CD4-positive, alpha-beta T cell (primary cell): Measurements from ENCODE around the gene CLPTM1. TPM values are rescaled to one million over a fixed set of nuclear protein-coding genes. Genes with fewer than 3 reads are reported as not detected.
A peak's percentile ranks its signal among the peaks of the same experiment; 100 is the strongest.

Experiments used
- ATAC-seq: fragments of 200-7000 bp; cut with Tn5 transposase; one replicate; pipeline ENCODE4 v1.10.0; 2022; ENCODE audit warnings: mild to moderate bottlenecking; ENCODE audit not compliant: poor library complexity
- CTCF ChIA-PET: fragments of 350-600 bp; sonication (Branson Sonifier 250); formaldehyde crosslinking; loops from one replicate; lab custom pipeline; 2021; ENCODE audit warnings: antibody characterized with exemption, inconsistent platforms; lab: Charles Lee
- POLR2A ChIA-PET: fragments of 350-600 bp; sonication (Branson Sonifier 250); formaldehyde crosslinking; loops from one replicate; lab custom pipeline; 2021; ENCODE audit warnings: antibody characterized with exemption, inconsistent platforms; lab: Charles Lee
- DNase-seq, 14 experiments: peaks; one replicate each; pipeline ENCODE4 v3.0.0-alpha.2; 2013 to 2020; ENCODE audit warnings: mixed read lengths in 2 of 14
- H3K27ac ChIP-seq, 2 donors: one replicate each; pipeline versions ENCODE4 v1.5.1 to v1.7.0; 2013; ENCODE audit warnings: low read length in 2 of 2, low read depth in 1 of 2, mild to moderate bottlenecking in 1 of 2
- H3K27me3 ChIP-seq, 2 experiments: 1 replicate in 1 of 2; 2 replicates in 1 of 2; pipeline versions ENCODE4 v1.6.1 to v1.7.0; 2013; ENCODE audit warnings: low read length in 2 of 2, control low read depth in 1 of 2, mild to moderate bottlenecking in 1 of 2, moderate library complexity in 1 of 2; ENCODE audit not compliant: insufficient read depth in 2 of 2, control insufficient read depth in 1 of 2
- H3K36me3 ChIP-seq: one replicate; pipeline ENCODE4 v1.6.1; 2013; ENCODE audit warnings: low read length, control low read depth; ENCODE audit not compliant: insufficient read depth
- H3K4me1 ChIP-seq: one replicate; pipeline ENCODE4 v1.6.1; 2013; ENCODE audit warnings: low read length, control low read depth; ENCODE audit not compliant: insufficient read depth
- H3K4me3 ChIP-seq: one replicate; pipeline ENCODE4 v1.5.1; 2013; ENCODE audit warnings: mild to moderate bottlenecking, low read length, moderate library complexity
- H3K9me3 ChIP-seq, 2 experiments: 1 replicate in 1 of 2; 2 replicates in 1 of 2; pipeline versions ENCODE4 v1.6.1 to v1.7.0; 2013; ENCODE audit warnings: low read length in 2 of 2, mild to moderate bottlenecking in 2 of 2, control low read depth in 1 of 2, moderate library complexity in 1 of 2; ENCODE audit not compliant: control insufficient read depth in 1 of 2, insufficient read depth in 1 of 2
- H3K27ac Mint-ChIP-seq: one replicate; pipeline ENCODE4 v1.8.0; 2020; ENCODE audit warnings: mixed read lengths
- H3K27me3 Mint-ChIP-seq: one replicate; pipeline ENCODE4 v1.8.0; 2021; ENCODE audit warnings: mixed read lengths
- H3K36me3 Mint-ChIP-seq: one replicate; pipeline ENCODE4 v1.8.0; 2021; ENCODE audit warnings: low read depth, mixed read lengths
- H3K4me1 Mint-ChIP-seq: one replicate; pipeline ENCODE4 v1.8.0; 2021; ENCODE audit warnings: low read depth, mixed read lengths
- H3K4me3 Mint-ChIP-seq: one replicate; pipeline ENCODE4 v1.8.0; 2020; ENCODE audit warnings: mild to moderate bottlenecking, mixed read lengths
- H3K9me3 Mint-ChIP-seq: one replicate; pipeline ENCODE4 v1.8.0; 2020; ENCODE audit warnings: mixed read lengths
- CTCF ChIP-seq: fragments of 200-600 bp; IDR thresholded peaks from one replicate; pipeline ENCODE4 v1.8.0; 2022; ENCODE audit warnings: antibody characterized with exemption, mild to moderate bottlenecking
- intact Hi-C, 2 experiments: fragments of 100-400 bp; cut with DNase I in 1 of 2; cut with micrococcal nuclease in 1 of 2; formaldehyde crosslinking; loops; one replicate each; pipeline versions ENCODE4 v1.15.1 to v1.9.0; 2023 to 2025; cut with DNase I, micrococcal nuclease
- total RNA-seq, 174 experiments: library from RNA in 2 of 174; stranded (reverse) in 2 of 174; gene quantifications; one replicate each; pipeline ENCODE4 v1.2.3 and lab custom pipeline; 2021 to 2026

Gene CLPTM1
- total RNA-seq, 2 experiments from 2014 or later, result 71.0 to 72.7 TPM

- no peaks in the 10 kb centered on the region for H3K9me3 ChIP-seq
- H3K27ac ChIP-seq, result no peak overlapping the region
- no peak overlapping the region for H3K4me3 Mint-ChIP-seq
- H3K9me3 Mint-ChIP-seq, result no peaks in the 10 kb centered on the region
- no peak for ATAC-seq
- no peak for DNase-seq
- no peaks in the 10 kb centered on the region for H3K4me1 ChIP-seq
- H3K4me3 ChIP-seq, result no peak overlapping the region
- no peak for TF ChIP-seq CTCF
- ChIA-PET CTCF (interaction anchor here (1.3 kb wide), 1 partner anchor 27 kb away, joined by 5 read pairs; no protein-coding TSS in a partner anchor), POLR2A (no interaction called here)
- no peaks in the 10 kb centered on the region for H3K4me1 Mint-ChIP-seq
- H3K27me3 Mint-ChIP-seq, result no peaks in the 10 kb centered on the region
- H3K27me3 ChIP-seq, result no peaks in the 10 kb centered on the region
- intact Hi-C loops, result no loop called here
- no peak overlapping the region for H3K27ac Mint-ChIP-seq
- peaks cover 72% of the 10 kb centered on the region for H3K36me3 ChIP-seq
- peaks cover 69% of the 10 kb centered on the region for H3K36me3 Mint-ChIP-seq
Measured at GRCh38 chr19:45032421-45032820, 77.2 kb downstream of the CLPTM1 start.

GRCh38 chr19:45035755-45036154 lies 80.6 kb downstream of the CLPTM1 start:
- intact Hi-C loops, result loop anchor here in 1 of 2 experiments (2.0 kb wide), 1 partner anchor 145 kb away; no protein-coding TSS in a partner anchor
- Mint-ChIP-seq H3K36me3 (peaks cover 67% of the 10 kb centered on the region), H3K27ac (no peak overlapping the region), H3K27me3 (no peaks in the 10 kb centered on the region), H3K9me3 (no peaks in the 10 kb centered on the region), H3K4me1 (peaks cover 22% of the 10 kb centered on the region), H3K4me3 (no peak overlapping the region)
- peaks cover 28% of the 10 kb centered on the region for H3K4me1 ChIP-seq
- H3K4me3 ChIP-seq, result no peak overlapping the region
- ChIA-PET POLR2A (no interaction called here), CTCF (no interaction called here)
- H3K36me3 ChIP-seq, result peaks cover 56% of the 10 kb centered on the region
- DNase-seq (no peak), ATAC-seq (no peak)
- H3K9me3 ChIP-seq, result no peaks in the 10 kb centered on the region
- TF ChIP-seq CTCF, result no peak
- H3K27me3 ChIP-seq, result no peaks in the 10 kb centered on the region
- H3K27ac ChIP-seq, result no peak overlapping the region

- Histone ChIP-seq H3K27me3 (no peaks in the 10 kb centered on the region), H3K36me3 (peaks cover 60% of the 10 kb centered on the region), H3K9me3 (no peaks in the 10 kb centered on the region), H3K4me1 (peaks cover 44% of the 10 kb centered on the region), H3K27ac (no peak overlapping the region), H3K4me3 (no peak overlapping the region)
- no peaks in the 10 kb centered on the region for H3K27me3 Mint-ChIP-seq
- DNase-seq, result peak in 1 of 14 experiments; percentile 50
- POLR2A ChIA-PET, result interaction anchor here (0.7 to 3.3 kb wide), 5 partner anchors 11 to 65 kb away, joined by 3 to 24 read pairs (median 5); partner anchors contain the start of genes PPP1R37 and RELB
- H3K4me3 Mint-ChIP-seq, result peak overlapping the region; percentile 70
- no peak for ATAC-seq
- peaks cover 34% of the 10 kb centered on the region for H3K4me1 Mint-ChIP-seq
- peak overlapping the region; percentile 67 for H3K27ac Mint-ChIP-seq
- peaks cover 67% of the 10 kb centered on the region for H3K36me3 Mint-ChIP-seq
- intact Hi-C loops, result loop anchor here in 1 of 2 experiments (2.0 kb wide), 2 partner anchors 41 to 143 kb away; partner anchors contain the start of gene GEMIN7
- CTCF ChIA-PET, result interaction anchor here (0.6 to 1.5 kb wide), 2 partner anchors 21 to 427 kb away, joined by 3 to 6 read pairs; no protein-coding TSS in a partner anchor
- no peaks in the 10 kb centered on the region for H3K9me3 Mint-ChIP-seq
- no peak for TF ChIP-seq CTCF
Measured at GRCh38 chr19:45037393-45038169, 82.4 kb downstream of the CLPTM1 start.
